GM21447 (cell line): Measurements from ENCODE around the gene BHMT2.

Experiments used
- ATAC-seq: cut with Tn5 transposase; IDR thresholded peaks from one replicate; pipeline ENCODE4 v1.9.1; 2021; ENCODE audit not compliant: unreplicated experiment

BHMT2 gene

GRCh38 chr5:79112703-79113058, 43.1 kb downstream of the BHMT2 start:
- ATAC-seq: no peak

DNA sequence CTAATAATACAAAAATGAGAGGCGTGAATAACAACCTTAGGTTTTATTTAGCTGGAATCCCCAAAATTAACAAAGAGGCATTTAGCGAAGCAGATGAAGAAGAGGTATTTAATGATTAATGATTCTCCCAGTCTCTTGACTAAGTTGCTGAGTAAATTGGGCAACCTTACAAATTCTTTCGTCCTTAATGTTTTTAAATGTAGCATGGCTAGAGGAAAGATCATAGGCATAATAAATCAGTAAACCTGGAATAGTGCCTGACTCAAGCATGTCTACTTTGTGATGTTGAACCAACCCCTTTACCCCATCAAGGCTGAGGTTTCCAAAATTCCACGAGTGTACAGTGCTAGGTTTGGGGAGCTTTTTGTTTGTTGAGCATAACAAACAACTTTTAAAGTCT, 49.9 kb downstream of the BHMT2 start:
- no peak for ATAC-seq

GRCh38 chr5:79120221-79120620, 50.7 kb downstream of the BHMT2 start:
- no peak for ATAC-seq

- ATAC-seq: no peak
Observed at GRCh38 chr5:79122973-79123372, 53.4 kb downstream of the BHMT2 start.

- ATAC-seq: no peak
Observed at GRCh38 chr5:79124607-79125006, 55.0 kb downstream of the BHMT2 start.

- ATAC-seq: no peak
Observed at GRCh38 chr5:79130781-79131180, 61.2 kb downstream of the BHMT2 start.

DNA sequence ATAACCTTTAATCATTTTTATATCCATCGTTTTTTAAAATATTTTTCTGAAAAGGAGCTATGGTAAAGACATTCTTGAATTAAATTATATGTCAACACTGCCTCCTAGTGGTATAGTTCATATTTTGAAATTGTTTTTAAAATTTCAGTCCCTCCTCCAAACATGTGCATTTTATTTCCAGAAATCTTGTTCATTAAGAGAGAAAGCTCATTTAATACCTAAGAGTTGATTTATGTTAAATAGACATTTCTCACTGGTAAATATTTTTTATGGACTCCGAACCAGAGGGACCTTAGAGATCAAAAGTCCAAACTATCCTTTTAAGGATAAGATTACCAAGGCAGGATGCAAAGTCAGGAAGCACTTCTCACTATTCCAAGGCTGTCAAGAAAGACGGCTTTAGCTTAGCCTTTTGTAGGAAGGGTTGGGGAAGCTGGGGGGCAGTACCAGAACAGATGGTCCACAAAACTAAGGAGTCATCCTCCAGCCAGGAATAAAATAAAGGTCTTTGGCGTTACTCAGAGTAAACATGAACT, 63.6 kb downstream of the BHMT2 start:
- ATAC-seq: no peak

- ATAC-seq: peak; percentile 53
Observed at GRCh38 chr5:79133657-79134451, 64.3 kb downstream of the BHMT2 start.

- no peak for ATAC-seq
Observed at GRCh38 chr5:79135790-79136553, 66.4 kb downstream of the BHMT2 start.

DNA sequence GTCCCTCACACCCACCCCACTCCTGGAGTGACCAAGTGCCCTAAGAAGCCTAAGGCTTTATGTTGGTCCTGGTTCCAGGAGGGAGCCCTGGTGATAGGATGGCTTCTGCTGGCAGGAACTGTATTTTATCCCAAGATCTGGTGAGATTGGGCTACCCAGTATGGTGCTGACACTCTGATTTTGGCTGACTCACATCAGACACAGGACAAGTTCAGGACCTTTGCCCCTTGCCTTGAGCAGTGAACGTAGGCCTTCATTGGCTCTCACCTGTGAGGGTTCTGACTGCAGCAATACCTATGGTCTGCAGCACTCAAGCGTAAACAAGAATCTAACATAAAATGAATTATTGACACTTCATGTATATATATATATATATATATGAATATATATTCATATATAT, 67.1 kb downstream of the BHMT2 start:
- no peak for ATAC-seq
